HG03520 (cell line): ENCODE results near the gene TTC36.
A peak's percentile ranks its signal among the peaks of the same experiment; 100 is the strongest.
"Not testable (repeated sequence)": the region's sequence is repeated elsewhere in the genome, so short reads cannot be mapped to it uniquely, and the experiment has no call there.

Source experiments
- ATAC-seq: cut with Tn5 transposase; IDR thresholded peaks from one replicate; pipeline ENCODE4 v1.9.1; 2021; ENCODE audit warnings: mild to moderate bottlenecking, moderate library complexity; ENCODE audit not compliant: unreplicated experiment

The TTC36 gene

GRCh38 chr11:118531597-118532084 lies 4.4 kb downstream of the TTC36 start:
- no peak for ATAC-seq

GRCh38 chr11:118532091-118532490 lies 4.8 kb downstream of the TTC36 start:
- ATAC-seq: no peak

GRCh38 chr11:118532852-118533768 lies 5.8 kb downstream of the TTC36 start:
- no peak for ATAC-seq

GRCh38 chr11:118533769-118534729 lies 6.8 kb downstream of the TTC36 start:
- no peak for ATAC-seq

GRCh38 chr11:118535261-118535660 lies 8.0 kb downstream of the TTC36 start:
- no peak for ATAC-seq

GRCh38 chr11:118536726-118537125 lies 9.5 kb downstream of the TTC36 start:
- no peak for ATAC-seq

GRCh38 chr11:118537409-118537980 lies 10.2 kb downstream of the TTC36 start:
- no peak for ATAC-seq

GRCh38 chr11:118544010-118544646 lies 16.9 kb downstream of the TTC36 start:
- ATAC-seq: no peak

- ATAC-seq: no peak
These were observed 17.4 kb downstream of the TTC36 start for GRCh38 chr11:118544647-118545010.

GRCh38 chr11:118545533-118545932 lies 18.3 kb downstream of the TTC36 start:
- no peak for ATAC-seq

- no peak for ATAC-seq
These were observed 19.9 kb downstream of the TTC36 start for GRCh38 chr11:118547132-118547531.

GRCh38 chr11:118552341-118552740 lies 25.1 kb downstream of the TTC36 start:
- ATAC-seq: no peak

- ATAC-seq: no peak
These were observed 33.5 kb downstream of the TTC36 start for GRCh38 chr11:118560806-118561205.

- ATAC-seq: no peak
These were observed 37.8 kb downstream of the TTC36 start for GRCh38 chr11:118565051-118565450.

GRCh38 chr11:118569670-118570069 lies 42.4 kb downstream of the TTC36 start:
- no peak for ATAC-seq

- no peak for ATAC-seq
These were observed 43.5 kb downstream of the TTC36 start for GRCh38 chr11:118570787-118571186.

- ATAC-seq: not testable (repeated sequence)
These were observed 44.4 kb downstream of the TTC36 start for GRCh38 chr11:118571701-118572060.

GRCh38 chr11:118572061-118572980 lies 45.0 kb downstream of the TTC36 start, which contains the start of gene ARCN1:
Gene ARCN1 (plus strand): TSS chr11:118572409. CDS start chr11:118572548, 139 bp downstream.
- peak; percentile 52 for ATAC-seq

- ATAC-seq: peak; percentile 19
These were observed 45.8 kb downstream of the TTC36 start for GRCh38 chr11:118572981-118573550.
